K562 (cell line): Measurements from ENCODE around the gene CS. TPM values are rescaled to one million over a fixed set of nuclear protein-coding genes. Genes with fewer than 3 reads are reported as not detected.

Source experiments
- BRD4 ChIP-seq: fragments of 200-600 bp; sonication (generic); IDR thresholded peaks from 2 replicates; pipeline ENCODE4 v1.6.1; 2017; ENCODE audit warnings: inconsistent platforms
- CHD4 ChIP-seq: fragments of 200-600 bp; sonication (generic); IDR thresholded peaks from 3 replicates; pipeline ENCODE4 v1.6.1; 2012; ENCODE audit warnings: low read depth, mild to moderate bottlenecking, mixed read lengths, low read length, inconsistent platforms; ENCODE audit not compliant: insufficient read depth, insufficient replicate concordance, poor library complexity, severe bottlenecking
- DIDO1 ChIP-seq: fragments of 450-650 bp; IDR thresholded peaks from 2 replicates; pipeline ENCODE4 v1.6.1; 2016; ENCODE audit warnings: low read depth, missing biosample characterization, missing genetic modification characterization
- E2F3 ChIP-seq: fragments of 250-450 bp; sonication (Bioruptor Pico); IDR thresholded peaks from 2 replicates; pipeline ENCODE4 v1.4.0; 2020; ENCODE audit warnings: mild to moderate bottlenecking
- ERF ChIP-seq: fragments of 450-650 bp; formaldehyde crosslinking; IDR thresholded peaks from 2 replicates; pipeline ENCODE4 v1.4.0; 2020; ENCODE audit warnings: mild to moderate bottlenecking, mixed read lengths
- HDAC8 ChIP-seq: fragments of 450-650 bp; IDR thresholded peaks from 2 replicates; pipeline ENCODE4 v1.6.1; 2016; ENCODE audit warnings: mild to moderate bottlenecking, missing genetic modification characterization, moderate library complexity, missing compliant biosample characterization
- MTA1 ChIP-seq: fragments of 450-650 bp; IDR thresholded peaks from 2 replicates; pipeline ENCODE4 v1.6.1; 2017; ENCODE audit warnings: borderline replicate concordance
- NFXL1 ChIP-seq: fragments of 450-650 bp; formaldehyde crosslinking; IDR thresholded peaks from 2 replicates; pipeline ENCODE4 v1.4.0; 2021; ENCODE audit warnings: mild to moderate bottlenecking
- RAD51 ChIP-seq: fragments of 450-650 bp; IDR thresholded peaks from 2 replicates; pipeline ENCODE4 v1.7.1; 2016; ENCODE audit warnings: low read depth, mild to moderate bottlenecking, borderline replicate concordance
- RCOR1 ChIP-seq, 2 experiments: IDR thresholded peaks; 2 replicates each; pipeline ENCODE4 v1.6.1; 2012; ENCODE audit warnings: low read depth in 2 of 2, low read length in 2 of 2, borderline replicate concordance in 1 of 2, improper control_type of control experiment in 1 of 2
- SIX5 ChIP-seq, 2 experiments: IDR thresholded peaks; 2 replicates each; pipeline ENCODE4 v1.6.1; 2011; ENCODE audit warnings: low read length in 2 of 2, borderline replicate concordance in 1 of 2, low read depth in 1 of 2, mild to moderate bottlenecking in 1 of 2, moderate library complexity in 1 of 2; ENCODE audit not compliant: insufficient read depth in 1 of 2
- SMARCA4 ChIP-seq: fragments of 450-650 bp; IDR thresholded peaks from 2 replicates; pipeline ENCODE4 v1.6.1; 2016
- SP1 ChIP-seq: sonication (generic); formaldehyde crosslinking; IDR thresholded peaks from 2 replicates; pipeline ENCODE4 v1.8.1; 2022; ENCODE audit warnings: mild to moderate bottlenecking, missing genetic modification reagents
- SRF ChIP-seq, 2 experiments: fragments of 250-450, 450-650 bp in 1 of 2; sonication (Bioruptor Pico) in 1 of 2; sonication (generic) in 1 of 2; formaldehyde crosslinking; IDR thresholded peaks; 2 replicates each; pipeline versions ENCODE4 v1.5.0 to v1.5.1; 2020 to 2022; ENCODE audit warnings: mild to moderate bottlenecking in 1 of 2, missing genetic modification reagents in 1 of 2
- TCF7 ChIP-seq: sonication (generic); IDR thresholded peaks from 2 replicates; pipeline ENCODE4 v1.6.1; 2016; ENCODE audit warnings: antibody characterized with exemption, borderline replicate concordance
- XRCC3 ChIP-seq: fragments of 450-650 bp; IDR thresholded peaks from 2 replicates; pipeline ENCODE4 v1.6.1; 2017; ENCODE audit warnings: mild to moderate bottlenecking, moderate library complexity
- ZBTB5 ChIP-seq: fragments of 450-650 bp; IDR thresholded peaks from 2 replicates; pipeline ENCODE4 v1.6.1; 2017; ENCODE audit warnings: antibody characterized with exemption
- ZC3H11A ChIP-seq: IDR thresholded peaks from 2 replicates; pipeline ENCODE4 v1.6.1; 2012; ENCODE audit warnings: low read depth, low read length, improper control_type of control experiment
- ZNF23 ChIP-seq: fragments of 250-450 bp; sonication (Bioruptor Pico); IDR thresholded peaks from 2 replicates; pipeline ENCODE4 v1.4.0; 2020; ENCODE audit warnings: mild to moderate bottlenecking
- ZNF3 ChIP-seq: fragments of 250-450 bp; sonication (Bioruptor Pico); IDR thresholded peaks from 2 replicates; pipeline ENCODE4 v1.5.0; 2021; ENCODE audit warnings: mild to moderate bottlenecking, moderate library complexity
- ZNF316 ChIP-seq: fragments of 450-650 bp; IDR thresholded peaks from 2 replicates; pipeline ENCODE4 v1.6.1; 2016
- ZNF589 ChIP-seq: fragments of 200-800 bp; sonication (Bioruptor generic); IDR thresholded peaks from 2 replicates; pipeline ENCODE4 v1.6.1; 2016; ENCODE audit warnings: low read depth, missing genetic modification characterization, missing compliant biosample characterization
- polyA plus RNA-seq, 8 experiments: library from polyadenylated mRNA; depleted of rRNA in 4 of 8; stranded (reverse) in 5 of 8; unstranded in 3 of 8; fragments of >200 nt; fragmentation: Nextera tagmentation in 2 of 8; fragmentation: Illumina TruSeq in 1 of 8; extraction: Ambion mirVana in 2 of 8; extraction: Trizol in 1 of 8; gene quantifications; 2 replicates each; pipeline versions ENCODE4 v1.2.1 to v1.2.3, GENCODE V29; 2011 to 2014; ENCODE audit warnings: inconsistent platforms in 1 of 8, missing spikeins in 1 of 8
- total RNA-seq, 7 experiments: library from RNA; depleted of rRNA in 6 of 7; stranded (reverse); fragments of >200 nt in 6 of 7; fragmentation: Illumina TruSeq in 2 of 7; extraction: Trizol in 2 of 7; gene quantifications; 2 replicates each; pipeline versions ENCODE4 v1.2.1 to v1.2.3, GENCODE V29; 2011 to 2021; ENCODE audit warnings: low replicate concordance in 1 of 7
- TF ChIP-seq, protein P1 (sequence below): fragments of 450-650 bp; IDR thresholded peaks from 2 replicates; pipeline ENCODE4 v1.6.1; 2017; ENCODE audit warnings: mild to moderate bottlenecking, moderate library complexity
- TF ChIP-seq, protein P2 (sequence below): IDR thresholded peaks from 2 replicates; pipeline ENCODE4 v1.6.1; 2011; ENCODE audit warnings: borderline replicate concordance, low read depth, mild to moderate bottlenecking, moderate library complexity, low read length; ENCODE audit not compliant: insufficient read depth, poor library complexity, severe bottlenecking

The CS gene
- total and polyA plus RNA-seq, 9 of the 15 experiments (the other 6 are each of a cell fraction or from before 2014, with no cell fraction given), result 99.9 to 390 (median 149) TPM

DNA sequence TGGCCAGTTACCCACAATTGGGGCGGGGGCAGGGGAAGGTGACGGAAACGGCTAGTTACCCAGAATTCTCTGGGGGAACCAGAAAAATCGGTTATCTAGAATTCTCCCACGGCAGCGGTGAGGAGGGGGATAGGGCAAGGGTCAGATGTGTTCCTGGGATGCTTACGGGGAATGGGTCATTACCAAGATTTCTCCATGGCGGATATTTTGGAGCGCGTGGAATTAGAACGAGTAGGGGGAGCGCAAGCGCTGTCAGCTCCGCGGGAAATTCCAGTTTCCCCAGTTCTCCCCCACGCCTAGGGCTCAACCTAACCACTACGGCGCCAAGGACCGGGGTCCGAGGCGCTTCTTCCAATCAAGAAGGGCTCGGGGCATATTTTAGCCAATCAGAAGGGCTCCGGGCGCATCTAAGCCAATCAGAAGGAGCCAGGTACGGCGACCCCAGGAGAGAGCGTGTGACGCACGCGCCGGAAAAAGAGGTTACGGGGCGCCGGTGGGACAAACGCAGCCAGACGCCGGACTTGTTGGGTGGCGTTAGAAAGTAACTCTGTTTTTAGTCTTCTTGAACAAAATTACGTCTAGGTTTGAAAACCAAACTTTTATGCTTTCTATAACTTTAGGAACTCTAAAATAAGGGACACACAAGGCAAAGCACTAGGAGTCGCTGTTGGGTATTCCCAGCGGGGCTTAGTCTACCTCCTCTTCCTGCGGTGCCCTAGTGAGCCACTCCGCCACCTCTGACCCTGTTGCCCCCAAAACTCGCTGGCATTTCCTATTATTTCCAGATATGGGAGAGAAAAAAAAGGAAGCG is 33.8 kb upstream of the CS start, which contains the start of gene PAN2 (continued):
- TF ChIP-seq ZBTB5 (peak; percentile 46; the same call in 1 of the 2 replicates), XRCC3 (no peak), NFXL1 (CRISPR knock-in tag) (no peak), RCOR1 (IDR thresholded peaks at IDR 0.05; ENCODE audit: borderline replicate concordance in 1 of 2, low read depth in 2 of 2, low read length in 2 of 2) (0 out of 4 replicates have a peak, but pooled peaks of 1 of the 2 experiments have one; percentile 4), SMARCA4 (peak; percentile 44), E2F3 (CRISPR knock-in tag) (peak; percentile 66; the same call in 1 of the 2 replicates), DIDO1 (tag) (no peak), TCF7 (no peak), SIX5 (IDR thresholded peaks at IDR 0.05; ENCODE audit: borderline replicate concordance in 1 of 2, insufficient read depth in 1 of 2, low read depth in 1 of 2, low read length in 2 of 2) (0 out of 4 replicates have a peak, but pooled peaks of 1 of the 2 experiments have one; percentile 17), CHD4 (no peak), MTA1 (no peak; the same call in 1 of the 2 replicates), ERF (CRISPR knock-in tag) (no peak; the same call in 1 of the 2 replicates), ZNF23 (CRISPR knock-in tag) (no peak), SP1 (peak; percentile 58), ZNF589 (CRISPR knock-in tag) (peak; percentile 91), ZNF3 (no peak), ZC3H11A (peak; percentile 70; the same call in 1 of the 2 replicates), BRD4 (0 out of 2 replicates have a peak, but pooled peaks have one; percentile 49), SRF (CRISPR knock-in tag; IDR thresholded peaks at IDR 0.05) (no peak), ZNF316 (no peak), RAD51 (no peak), HDAC8 (peak; percentile 84)
- TF ChIP-seq, protein P1, sequence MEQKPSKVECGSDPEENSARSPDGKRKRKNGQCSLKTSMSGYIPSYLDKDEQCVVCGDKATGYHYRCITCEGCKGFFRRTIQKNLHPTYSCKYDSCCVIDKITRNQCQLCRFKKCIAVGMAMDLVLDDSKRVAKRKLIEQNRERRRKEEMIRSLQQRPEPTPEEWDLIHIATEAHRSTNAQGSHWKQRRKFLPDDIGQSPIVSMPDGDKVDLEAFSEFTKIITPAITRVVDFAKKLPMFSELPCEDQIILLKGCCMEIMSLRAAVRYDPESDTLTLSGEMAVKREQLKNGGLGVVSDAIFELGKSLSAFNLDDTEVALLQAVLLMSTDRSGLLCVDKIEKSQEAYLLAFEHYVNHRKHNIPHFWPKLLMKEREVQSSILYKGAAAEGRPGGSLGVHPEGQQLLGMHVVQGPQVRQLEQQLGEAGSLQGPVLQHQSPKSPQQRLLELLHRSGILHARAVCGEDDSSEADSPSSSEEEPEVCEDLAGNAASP, result no peak
- TF ChIP-seq, protein P2, sequence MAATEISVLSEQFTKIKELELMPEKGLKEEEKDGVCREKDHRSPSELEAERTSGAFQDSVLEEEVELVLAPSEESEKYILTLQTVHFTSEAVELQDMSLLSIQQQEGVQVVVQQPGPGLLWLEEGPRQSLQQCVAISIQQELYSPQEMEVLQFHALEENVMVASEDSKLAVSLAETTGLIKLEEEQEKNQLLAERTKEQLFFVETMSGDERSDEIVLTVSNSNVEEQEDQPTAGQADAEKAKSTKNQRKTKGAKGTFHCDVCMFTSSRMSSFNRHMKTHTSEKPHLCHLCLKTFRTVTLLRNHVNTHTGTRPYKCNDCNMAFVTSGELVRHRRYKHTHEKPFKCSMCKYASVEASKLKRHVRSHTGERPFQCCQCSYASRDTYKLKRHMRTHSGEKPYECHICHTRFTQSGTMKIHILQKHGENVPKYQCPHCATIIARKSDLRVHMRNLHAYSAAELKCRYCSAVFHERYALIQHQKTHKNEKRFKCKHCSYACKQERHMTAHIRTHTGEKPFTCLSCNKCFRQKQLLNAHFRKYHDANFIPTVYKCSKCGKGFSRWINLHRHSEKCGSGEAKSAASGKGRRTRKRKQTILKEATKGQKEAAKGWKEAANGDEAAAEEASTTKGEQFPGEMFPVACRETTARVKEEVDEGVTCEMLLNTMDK, result no peak
